ENCODE results near the gene NSUN4. TPM values are rescaled to one million over a fixed set of nuclear protein-coding genes. Genes with fewer than 3 reads are reported as not detected.
"Not testable (repeated sequence)": the region's sequence is repeated elsewhere in the genome, so short reads cannot be mapped to it uniquely, and the experiment has no call there.

Gene NSUN4
- total RNA-seq, result 9.3 TPM

DNA sequence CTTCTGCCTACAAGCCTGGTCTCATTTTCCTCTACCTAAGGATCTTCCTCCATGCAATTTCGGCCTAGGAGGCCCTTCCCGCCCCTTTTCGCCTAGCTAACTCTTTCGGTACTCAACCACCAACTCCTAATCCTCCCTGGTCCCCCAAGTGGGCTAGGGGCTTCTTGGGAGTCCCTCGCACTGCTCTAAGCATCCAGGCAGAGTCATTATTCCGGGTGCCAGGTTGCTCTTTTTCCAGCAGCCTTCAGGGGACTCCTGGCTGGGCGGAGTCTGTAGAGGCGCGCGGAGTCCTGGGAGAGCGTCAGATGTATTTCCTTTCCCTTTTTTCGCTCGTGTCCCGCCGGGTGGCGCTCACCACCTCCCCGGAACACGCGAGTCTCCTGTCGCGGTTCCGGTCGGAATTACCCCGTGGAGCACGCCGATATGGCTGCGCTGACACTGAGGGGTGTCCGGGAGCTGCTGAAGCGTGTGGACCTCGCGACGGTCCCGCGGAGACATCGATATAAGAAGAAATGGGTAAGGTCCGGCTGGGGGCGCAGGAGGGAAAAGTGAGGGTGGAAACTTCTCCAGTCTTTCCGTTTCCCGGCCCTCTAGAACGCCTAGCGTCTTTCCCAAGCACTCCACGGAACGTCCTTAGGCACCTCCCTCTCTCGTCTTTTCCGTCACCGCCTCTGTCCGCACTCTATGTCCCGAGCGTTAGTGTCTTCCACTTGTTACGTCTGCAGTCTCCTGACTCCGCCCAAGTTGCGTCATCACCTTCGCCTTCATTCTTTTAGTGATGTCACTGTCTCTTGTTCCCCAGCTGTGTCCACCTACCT lies at the start of gene NSUN4:
Gene NSUN4 (plus strand): TSS at position 404 of the 818 bp plus-strand sequence. CDS start 20 bp downstream, at position 424.
- peak; percentile 97 for ATAC-seq
- peak; percentile 89 for DNase-seq (ENCODE audit: low spot score)

DNA sequence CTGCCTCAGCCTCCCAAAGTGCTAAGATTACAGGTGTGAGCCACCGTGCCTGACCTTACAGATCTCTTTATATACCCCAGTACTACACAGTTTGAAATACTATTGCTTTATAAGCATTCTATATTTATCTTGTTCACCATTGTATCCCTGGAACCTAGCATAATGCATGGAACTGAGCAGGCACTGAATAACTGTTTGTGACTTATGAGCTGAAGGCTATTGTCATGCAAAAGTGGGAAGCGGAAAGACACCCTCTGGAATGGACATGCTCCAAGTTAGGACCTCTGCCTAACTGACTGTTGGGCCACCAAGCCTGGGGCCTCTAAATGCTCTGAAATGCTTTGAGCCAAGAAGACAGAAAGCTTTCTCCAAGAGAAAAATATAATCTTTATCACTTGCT lies 45.3 kb upstream of the NSUN4 start:
- DNase-seq (ENCODE audit: low spot score) (no peak), ATAC-seq (no peak)

DNA sequence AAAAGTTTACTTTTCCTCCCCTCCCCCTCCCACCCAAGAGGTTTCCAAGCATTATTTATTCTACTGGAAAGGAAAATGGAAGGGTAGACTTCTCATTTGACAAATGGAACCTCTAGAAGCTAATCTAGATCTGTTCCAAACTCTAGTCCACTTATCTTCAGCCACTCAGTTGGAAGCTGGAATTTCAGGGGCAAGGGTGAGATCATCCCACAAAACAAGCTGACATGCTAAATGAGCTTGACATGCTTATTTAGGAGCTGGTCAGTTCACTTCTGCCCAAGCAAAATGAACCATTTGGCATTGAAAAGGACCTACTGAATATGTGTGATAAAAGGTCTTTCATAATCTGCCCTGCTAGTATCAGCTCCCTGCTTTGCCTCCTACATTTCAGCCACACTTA lies 42.2 kb upstream of the NSUN4 start:
- DNase-seq (ENCODE audit: low spot score) (no peak), ATAC-seq (no peak)

DNA sequence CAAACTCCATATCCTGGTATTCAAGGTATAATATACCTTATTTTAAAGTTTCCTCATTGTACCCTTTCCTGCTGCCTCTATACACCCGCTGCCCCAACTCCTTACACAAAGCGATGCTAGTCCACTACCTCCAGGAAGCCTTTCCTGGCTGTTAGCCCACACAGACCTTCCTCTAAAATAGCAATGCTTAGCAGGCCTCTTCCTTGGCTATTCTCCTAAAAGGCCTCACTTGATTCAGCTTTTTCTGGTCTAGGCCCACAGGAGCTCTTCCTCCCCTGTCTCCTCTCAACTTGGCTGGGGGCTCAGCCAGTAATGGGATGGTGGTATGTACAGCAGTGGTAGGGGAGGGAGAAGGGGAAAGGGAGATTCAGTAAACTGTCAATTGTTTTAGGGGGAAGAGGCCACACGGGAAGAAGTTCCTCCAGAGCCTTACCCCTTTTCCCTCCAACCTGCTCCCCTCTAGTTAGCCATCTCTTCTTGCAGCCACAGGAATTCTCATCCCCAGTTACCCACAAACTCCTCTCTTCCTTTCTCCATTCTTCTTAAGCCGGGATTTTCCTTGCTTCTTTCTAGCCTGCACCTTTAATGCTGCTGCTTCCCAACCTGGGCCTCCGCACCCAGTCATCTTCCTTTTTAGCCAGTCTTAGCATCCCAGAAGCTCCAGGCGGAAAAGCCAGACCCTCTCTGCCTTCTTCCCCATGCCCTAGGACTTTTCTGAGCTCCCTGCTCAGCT lies 39.8 kb upstream of the NSUN4 start:
- DNase-seq (ENCODE audit: low spot score) (no peak), ATAC-seq (no peak)

DNA sequence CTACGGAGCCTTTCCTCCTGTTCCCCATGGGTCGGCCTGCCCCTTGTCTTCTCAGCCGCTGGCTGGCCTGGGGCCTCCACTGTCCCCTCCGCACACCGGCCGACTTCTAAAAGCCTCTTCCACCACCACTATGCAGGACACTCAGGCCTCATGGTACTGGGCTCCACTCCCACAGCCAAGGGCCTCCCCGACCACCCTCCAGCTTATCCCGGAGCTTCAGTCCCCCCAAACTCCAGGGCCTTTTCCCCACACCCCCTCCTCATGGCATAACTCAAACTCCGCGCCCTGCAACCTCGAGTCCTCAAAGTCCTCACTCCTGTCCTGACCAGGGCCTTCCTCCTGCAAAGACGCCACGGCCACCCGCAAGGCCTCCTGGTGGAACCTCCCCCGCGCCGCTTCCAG lies 39.2 kb upstream of the NSUN4 start:
- ATAC-seq (no peak), DNase-seq (ENCODE audit: low spot score) (no peak)

DNA sequence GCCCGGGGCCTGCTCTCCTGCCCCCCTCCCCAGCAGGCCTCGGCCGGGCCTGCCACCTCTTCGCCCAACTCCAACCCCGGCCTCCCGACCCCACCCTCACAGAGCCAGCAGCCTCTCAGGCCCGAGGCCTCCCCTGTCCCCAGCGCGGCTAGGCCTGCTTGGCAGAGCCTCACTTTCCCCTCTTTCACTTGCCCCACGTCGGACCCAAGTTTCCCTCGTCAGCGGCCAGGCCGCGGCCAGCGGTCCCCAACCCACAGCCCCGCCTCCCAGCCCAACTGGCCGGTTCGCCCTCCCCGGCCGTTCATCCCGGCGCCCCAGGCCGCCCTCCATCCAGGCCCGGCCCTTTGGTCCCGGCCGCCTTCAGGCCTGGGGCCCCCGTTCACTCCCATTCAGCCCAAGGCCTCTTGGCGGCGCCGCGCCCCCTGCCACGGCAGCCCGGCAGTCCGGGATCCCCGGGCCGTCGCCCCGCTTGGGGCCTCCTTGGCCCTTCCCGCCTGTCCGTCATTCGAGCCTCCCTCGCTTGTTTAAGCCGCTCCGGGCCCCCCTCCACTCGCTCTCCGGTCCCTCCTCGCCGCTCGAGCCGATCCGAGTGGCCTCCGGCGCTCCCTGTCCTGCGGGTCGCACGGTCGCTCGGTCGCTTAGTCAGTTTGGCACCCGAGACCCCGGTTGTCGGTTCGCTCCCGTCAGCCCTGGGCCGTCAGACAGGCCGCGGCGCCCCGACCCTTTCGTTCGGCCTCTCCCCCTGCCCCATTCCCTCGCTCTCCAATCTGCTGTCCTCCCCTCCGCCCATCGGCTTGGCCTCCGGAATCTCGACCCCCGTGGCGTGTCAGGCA lies 38.6 kb upstream of the NSUN4 start:
- DNase-seq (ENCODE audit: low spot score) (peak; percentile 64), ATAC-seq (peak; percentile 39)

DNA sequence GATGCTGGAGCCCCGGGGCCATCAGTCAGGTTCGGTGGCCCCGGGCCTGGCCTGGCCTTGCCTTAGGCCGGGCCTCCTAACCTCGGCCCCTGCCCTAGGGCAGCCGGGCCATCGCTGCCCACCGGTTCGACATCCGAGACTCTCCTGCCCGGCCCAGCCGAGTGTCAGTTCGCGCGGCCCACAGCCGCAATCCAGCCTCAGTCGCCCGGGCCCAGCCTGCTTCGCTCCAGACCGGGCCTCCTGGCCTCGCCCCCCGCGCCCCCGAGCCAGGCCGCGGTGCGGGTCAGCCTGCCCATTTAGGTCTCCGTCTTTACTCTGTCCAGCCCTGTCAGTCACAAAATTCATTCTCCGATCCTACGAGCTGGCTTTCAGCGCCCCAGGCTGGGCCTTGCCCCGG lies 38.0 kb upstream of the NSUN4 start:
- peak; percentile 37 for ATAC-seq
- DNase-seq (ENCODE audit: low spot score), result no peak

DNA sequence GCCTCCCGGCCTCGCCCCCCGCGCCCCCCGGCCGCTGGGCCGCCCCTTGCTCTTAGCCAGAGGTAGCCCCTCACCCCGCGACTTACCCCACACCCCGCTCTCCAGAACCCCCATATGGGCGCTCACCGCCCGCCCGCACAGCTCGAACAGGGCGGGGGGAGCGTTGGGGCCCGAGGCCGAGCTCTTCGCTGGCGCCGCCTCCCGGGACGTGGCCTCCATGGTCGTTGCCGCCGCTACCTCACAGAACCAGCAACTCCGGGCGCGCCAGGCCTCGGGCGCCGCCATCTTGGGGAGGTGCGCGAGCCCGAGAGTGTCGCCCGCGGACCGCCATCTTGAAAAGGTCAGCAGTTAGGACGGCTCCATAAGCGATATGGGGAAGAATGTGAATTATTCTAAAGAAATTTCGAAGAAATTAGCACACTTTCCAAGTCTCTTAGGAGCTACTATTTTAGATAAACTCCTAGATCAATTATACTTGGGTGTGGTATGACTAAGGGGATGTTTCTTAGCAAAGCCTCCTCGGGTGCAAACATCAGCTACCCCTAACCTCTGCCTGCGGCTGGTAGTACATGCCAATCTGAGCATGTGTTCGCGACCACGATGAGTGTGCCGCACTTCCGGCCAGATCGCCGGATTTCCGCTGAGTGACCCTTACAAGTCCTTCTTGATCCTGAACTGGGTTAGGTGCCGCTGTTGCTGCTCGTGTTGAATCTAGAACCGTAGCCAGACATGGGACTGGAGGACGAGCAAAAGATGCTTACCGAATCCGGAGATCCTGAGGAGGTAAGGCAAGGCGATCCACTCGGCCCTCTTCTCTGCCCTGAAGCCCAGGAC lies 37.4 kb upstream of the NSUN4 start, which contains the start of the genes LRRC41 and UQCRH:
Gene LRRC41 (minus strand): TSS at position 579 of the 834 bp plus-strand sequence. CDS start 294 bp downstream, at position 285.
Gene UQCRH (plus strand): TSS at position 661 of the 834 bp plus-strand sequence. CDS start 69 bp downstream, at position 730.
- peak; percentile 95 for DNase-seq (ENCODE audit: low spot score)
- peak; percentile 89 for ATAC-seq

DNA sequence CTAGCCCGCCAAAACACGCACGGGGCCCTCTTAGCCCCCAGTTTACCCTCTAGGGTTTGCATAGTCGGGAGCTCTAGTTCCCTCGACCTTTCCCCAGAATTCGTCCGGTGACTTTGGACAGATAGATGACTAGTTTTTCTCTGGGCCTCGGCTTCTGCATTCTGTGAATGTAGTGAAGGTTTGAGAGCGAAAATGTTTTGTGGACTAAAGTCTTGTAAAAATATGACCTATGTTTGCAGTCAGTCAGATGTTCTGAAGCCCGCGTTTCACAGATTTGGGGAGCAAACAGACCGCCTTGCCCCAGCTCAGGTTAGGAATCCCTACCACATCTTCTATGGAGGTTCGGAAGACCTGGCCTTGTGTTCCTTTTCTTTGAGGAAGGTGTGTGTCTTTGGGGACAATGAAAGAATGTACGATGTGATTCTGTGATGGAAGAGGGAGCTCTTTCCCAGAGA lies 36.7 kb upstream of the NSUN4 start:
- ATAC-seq (peak; percentile 1), DNase-seq (ENCODE audit: low spot score) (no peak)

DNA sequence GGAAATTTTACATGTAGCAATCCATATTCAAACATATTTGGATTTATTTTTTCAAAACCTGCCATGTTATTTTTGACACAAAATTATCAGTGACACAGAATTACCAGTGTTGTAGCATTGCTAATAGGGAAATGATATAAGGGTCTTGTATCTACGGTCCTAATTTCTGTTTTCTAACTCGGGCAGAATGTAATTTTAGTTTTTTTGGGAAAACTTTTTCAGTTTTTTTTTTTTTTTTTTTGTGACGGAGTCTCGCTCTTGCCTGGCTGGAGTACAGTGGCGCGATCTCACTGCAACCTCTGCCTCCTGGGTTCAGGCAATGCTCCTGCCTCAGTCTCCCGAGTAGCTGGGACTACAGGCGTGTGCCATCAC lies 34.5 kb upstream of the NSUN4 start:
- DNase-seq (ENCODE audit: low spot score), result no peak

DNA sequence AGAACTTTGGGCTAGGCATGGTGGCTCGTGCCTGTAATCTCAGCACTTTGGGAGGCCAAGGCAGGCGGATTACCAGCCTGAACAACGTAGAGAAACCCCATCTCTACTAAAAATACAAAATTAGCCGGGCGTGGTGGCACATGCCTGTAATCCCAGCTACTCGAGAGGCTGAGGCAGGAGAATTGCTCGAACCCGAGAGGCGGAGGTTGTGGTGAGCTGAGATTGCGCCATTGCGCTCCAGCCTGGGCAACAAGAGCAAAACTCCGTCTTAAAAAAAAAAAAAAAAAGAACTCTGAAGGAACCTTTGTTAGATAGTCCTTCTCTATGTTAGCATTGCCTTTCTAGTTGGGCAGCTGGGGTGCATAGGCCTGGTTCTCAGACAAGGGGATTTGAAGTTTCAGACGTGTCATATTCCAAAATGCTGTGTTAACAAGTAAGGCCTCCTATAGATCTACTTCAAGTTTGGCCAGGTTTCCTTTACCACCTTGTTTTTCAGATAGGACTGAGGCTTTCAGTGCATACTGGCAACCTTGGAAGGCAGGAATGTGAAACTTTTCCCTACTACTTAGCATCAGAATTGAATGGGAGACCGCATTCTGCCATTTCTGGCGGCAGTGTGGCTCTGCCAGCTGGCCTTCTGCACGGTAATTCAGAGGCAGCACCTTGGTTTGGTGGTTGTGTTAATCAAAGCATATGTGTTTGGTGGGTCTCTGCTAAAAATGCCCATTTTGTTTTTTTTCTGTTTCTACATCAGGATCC lies 31.0 kb upstream of the NSUN4 start:
- ATAC-seq (no peak), DNase-seq (ENCODE audit: low spot score) (no peak)

More for the DNA sequence above, 34.5 kb upstream of the NSUN4 start:
- ATAC-seq, result no peak

DNA sequence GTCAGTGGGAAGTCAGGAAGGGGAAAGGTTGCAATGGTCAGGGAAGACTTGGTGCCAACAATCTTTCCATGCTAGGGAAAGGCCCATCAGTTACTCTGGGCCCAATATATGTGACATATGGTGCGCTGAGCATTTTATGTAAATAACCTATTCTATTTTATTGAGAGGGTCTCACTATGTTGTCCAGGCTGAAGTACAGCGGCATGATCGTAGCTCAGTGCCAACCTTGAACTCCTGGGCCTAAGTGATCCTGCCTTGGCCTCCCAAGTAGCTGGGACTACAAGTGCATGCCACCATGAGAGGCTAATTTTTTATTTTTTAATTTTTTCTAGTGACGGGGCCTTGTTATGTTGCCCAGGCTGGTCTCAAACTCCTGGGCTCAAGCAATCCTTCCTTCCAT lies 30.3 kb upstream of the NSUN4 start:
- DNase-seq (ENCODE audit: low spot score), result no peak
- no peak for ATAC-seq

DNA sequence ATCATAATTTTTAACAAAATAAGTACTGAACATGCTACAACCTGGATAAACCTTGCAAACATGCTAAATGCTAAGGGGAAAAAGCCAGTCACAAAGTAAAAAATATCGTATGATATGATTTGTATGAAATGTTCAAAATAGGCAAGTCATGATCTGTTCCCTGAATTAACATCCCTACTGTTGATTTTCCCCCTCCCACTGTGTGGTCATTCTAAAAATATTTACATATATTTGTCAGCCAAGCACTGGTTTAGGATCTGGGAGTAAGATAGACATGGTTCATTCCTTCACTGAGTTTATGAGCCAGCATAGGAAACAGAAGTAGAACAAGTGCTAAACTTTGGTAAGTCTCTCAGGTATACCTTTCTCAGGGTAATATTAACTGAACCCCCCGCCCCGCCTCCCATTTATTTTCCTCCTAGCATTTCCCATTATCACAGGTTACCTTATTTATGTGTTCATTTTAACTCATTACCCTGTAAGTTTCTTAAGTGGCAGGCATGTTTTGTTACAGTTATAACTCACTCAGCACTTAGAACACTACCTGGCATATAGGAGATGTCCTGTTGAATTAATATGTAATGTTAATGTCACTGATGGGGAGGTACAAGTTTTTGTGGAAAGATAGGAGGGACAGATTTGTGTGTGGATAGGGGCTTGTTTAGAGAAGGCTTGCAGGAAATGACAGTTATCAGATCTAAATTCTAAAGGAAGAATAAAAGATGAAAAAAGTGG lies 24.8 kb upstream of the NSUN4 start:
- DNase-seq (ENCODE audit: low spot score) (no peak), ATAC-seq (no peak)

DNA sequence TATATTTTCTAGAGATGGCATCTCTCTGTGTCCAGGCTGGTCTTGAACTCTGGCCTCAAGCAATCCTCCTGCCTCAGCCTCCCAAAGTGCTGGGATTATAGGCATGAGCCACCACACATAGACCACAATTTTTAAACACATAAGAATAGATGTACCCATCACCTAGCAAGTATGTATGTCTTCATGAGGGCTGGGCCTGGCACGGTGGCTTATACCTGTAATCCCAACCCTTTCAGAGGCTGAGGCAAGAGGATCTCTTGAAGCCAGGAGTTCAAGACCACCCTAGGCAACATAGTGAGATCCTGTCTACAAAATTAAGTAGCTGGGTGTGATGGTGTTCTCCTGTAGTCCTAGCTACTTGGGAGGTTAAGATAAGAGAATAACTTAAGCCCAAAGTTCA lies 23.3 kb upstream of the NSUN4 start:
- ATAC-seq (no peak), DNase-seq (ENCODE audit: low spot score) (no peak)

DNA sequence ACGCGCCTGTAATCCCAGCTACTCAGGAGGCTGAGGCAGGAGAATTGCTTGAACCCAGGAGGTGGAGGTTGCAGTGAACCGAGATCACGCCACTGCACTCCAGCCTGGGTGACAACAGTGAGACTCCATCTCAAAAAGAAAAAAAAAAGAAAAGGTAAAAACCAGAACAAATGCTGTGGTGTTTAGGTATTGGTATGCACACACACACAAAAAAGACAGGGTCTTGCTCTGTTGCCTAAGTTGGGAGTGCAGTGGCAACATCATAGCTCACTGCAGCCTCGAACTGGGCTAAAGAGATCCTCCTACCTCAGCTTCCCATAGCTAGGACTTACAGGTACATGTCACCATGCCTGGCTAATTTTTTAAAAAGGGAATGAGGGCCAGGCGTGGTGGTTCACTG lies 21.3 kb upstream of the NSUN4 start:
- not testable (repeated sequence) for DNase-seq (ENCODE audit: low spot score); ATAC-seq

DNA sequence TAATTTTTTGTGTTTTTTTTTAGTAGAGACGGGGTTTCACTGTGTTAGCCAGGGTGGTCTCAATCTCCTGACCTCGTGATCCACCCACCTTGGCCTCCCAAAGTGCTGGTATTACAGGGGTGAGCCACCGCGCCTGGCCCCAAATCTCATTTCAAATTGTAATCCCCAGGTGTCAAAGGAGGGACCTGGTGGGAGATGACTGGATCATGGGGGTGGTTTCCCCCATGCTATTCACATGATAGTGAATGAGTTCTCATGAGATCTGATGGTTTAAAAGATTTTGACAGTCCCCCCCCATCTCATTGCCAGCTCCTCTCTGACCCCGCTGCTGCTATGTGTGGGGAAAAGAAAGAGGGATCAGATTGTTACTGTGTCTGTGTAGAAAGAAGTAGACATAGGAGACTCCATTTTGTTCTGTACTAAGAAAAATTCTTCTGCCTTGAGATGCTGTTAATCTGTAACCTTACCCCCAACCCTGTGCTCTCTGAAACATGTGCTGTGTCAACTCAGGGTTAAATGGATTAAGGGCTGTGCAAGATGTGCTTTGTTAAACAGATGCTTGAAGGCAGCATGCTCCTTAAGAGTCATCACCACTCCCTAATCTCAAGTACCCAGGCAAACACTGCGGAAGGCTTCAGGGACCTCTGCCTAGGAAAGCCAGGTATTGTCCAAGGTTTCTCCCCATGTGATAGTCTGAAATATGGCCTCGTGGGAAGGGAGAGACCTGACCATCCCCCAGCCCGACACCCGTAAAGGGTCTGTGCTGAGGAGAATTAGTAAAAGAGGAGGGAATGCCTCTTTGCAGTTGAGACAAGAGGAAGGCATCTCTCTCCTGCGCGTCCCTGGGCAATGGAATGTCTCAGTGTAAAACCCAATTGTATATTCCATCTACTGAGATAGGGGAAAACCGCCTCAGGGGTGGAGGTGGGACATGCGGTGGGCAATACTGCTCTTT lies 20.4 kb upstream of the NSUN4 start:
- DNase-seq (ENCODE audit: low spot score); ATAC-seq: not testable (repeated sequence)

DNA sequence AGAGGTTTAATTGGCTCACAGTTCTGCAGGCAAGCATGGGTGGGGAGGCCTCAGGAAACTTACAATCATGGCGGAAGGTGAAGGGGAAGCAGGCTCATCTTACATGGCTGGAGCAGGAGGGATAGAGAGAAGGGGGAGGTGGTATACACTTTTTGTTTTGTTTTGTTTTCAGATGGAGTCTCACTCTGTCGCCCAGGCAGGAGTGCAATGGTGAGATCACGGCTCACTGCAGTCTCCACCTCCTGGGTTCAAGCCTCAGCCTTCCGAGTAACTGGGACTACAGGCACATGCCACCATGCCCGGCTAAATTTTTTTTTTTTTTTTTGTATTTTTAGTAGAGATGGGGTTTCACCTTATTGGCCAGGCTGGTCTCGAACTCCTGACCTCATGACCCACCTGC lies 18.4 kb upstream of the NSUN4 start:
- ATAC-seq; DNase-seq (ENCODE audit: low spot score): not testable (repeated sequence)

All from left lobe of liver (tissue), 2 donors.